Neuronal stem cell (in vitro differentiated cells): ENCODE data around the gene NPVF. TPM values are rescaled to one million over a fixed set of nuclear protein-coding genes. Genes with fewer than 3 reads are reported as not detected.
A peak's percentile ranks its signal among the peaks of the same experiment; 100 is the strongest.

Experiments
- DNase-seq: peaks from one replicate; pipeline ENCODE4 v3.0.0-alpha.2; 2013; ENCODE audit warnings: low spot score
- H2AFZ ChIP-seq: one replicate; pipeline ENCODE4 v1.6.1; 2013; ENCODE audit warnings: mild to moderate bottlenecking, low read length, inconsistent platforms
- H2AK5ac ChIP-seq: 2 replicates; pipeline ENCODE4 v1.6.1; 2013; ENCODE audit warnings: low read depth, mild to moderate bottlenecking, inconsistent platforms, low read length, moderate library complexity, mixed read lengths
- H2BK120ac ChIP-seq: 2 replicates; pipeline ENCODE4 v1.6.1; 2013; ENCODE audit warnings: low read depth, mild to moderate bottlenecking, inconsistent platforms, low read length, moderate library complexity, mixed read lengths
- H2BK12ac ChIP-seq: one replicate; pipeline ENCODE4 v1.6.1; 2013; ENCODE audit warnings: low read length, inconsistent platforms
- H2BK15ac ChIP-seq: 2 replicates; pipeline ENCODE4 v1.6.1; 2013; ENCODE audit warnings: mild to moderate bottlenecking, low read length, inconsistent platforms, mixed read lengths
- H2BK5ac ChIP-seq: one replicate; pipeline ENCODE4 v1.6.1; 2013; ENCODE audit warnings: inconsistent platforms, mild to moderate bottlenecking, low read length, moderate library complexity
- H3K14ac ChIP-seq: one replicate; pipeline ENCODE4 v1.6.1; 2013; ENCODE audit warnings: low read length, inconsistent platforms
- H3K18ac ChIP-seq: 2 replicates; pipeline ENCODE4 v1.6.1; 2013; ENCODE audit warnings: low read length, inconsistent platforms
- H3K23ac ChIP-seq: 2 replicates; pipeline ENCODE4 v1.6.1; 2013; ENCODE audit warnings: low read depth, mild to moderate bottlenecking, mixed read lengths, low read length, inconsistent platforms; ENCODE audit not compliant: poor library complexity
- H3K27ac ChIP-seq: replicated peaks from 3 replicates; pipeline ENCODE4 v1.5.1; 2013; ENCODE audit warnings: low read length, inconsistent platforms
- H3K27me3 ChIP-seq, 3 experiments: 2 replicates each; pipeline ENCODE4 v1.6.1; 2013; ENCODE audit warnings: low read length in 3 of 3, mild to moderate bottlenecking in 2 of 3, inconsistent platforms in 1 of 3, low read depth in 1 of 3, mixed read lengths in 1 of 3, moderate library complexity in 1 of 3; ENCODE audit not compliant: control insufficient read depth in 3 of 3, insufficient read depth in 3 of 3
- H3K36me3 ChIP-seq, 2 donors: replicated peaks in 1 of 2; 2 replicates each; pipeline ENCODE4 v1.6.1; 2013; ENCODE audit warnings: low read length in 2 of 2; ENCODE audit not compliant: control insufficient read depth in 2 of 2, insufficient read depth in 2 of 2
- H3K4ac ChIP-seq: 2 replicates; pipeline ENCODE4 v1.6.1; 2013; ENCODE audit warnings: inconsistent platforms, mild to moderate bottlenecking, low read length, moderate library complexity
- H3K4me1 ChIP-seq, 2 donors: 1 replicate in 1 of 2; 2 replicates in 1 of 2; pipeline ENCODE4 v1.6.1; 2013; ENCODE audit warnings: low read length in 2 of 2, low read depth in 1 of 2; ENCODE audit not compliant: control insufficient read depth in 2 of 2, insufficient read depth in 1 of 2
- H3K4me2 ChIP-seq: one replicate; pipeline ENCODE4 v1.6.1; 2013; ENCODE audit warnings: mild to moderate bottlenecking, low read length, inconsistent platforms; ENCODE audit not compliant: insufficient read depth, poor library complexity, severe bottlenecking
- H3K4me3 ChIP-seq, 2 donors: 2 replicates each; pipeline ENCODE4 v1.5.1; 2013; ENCODE audit warnings: low read length in 2 of 2, mild to moderate bottlenecking in 2 of 2, inconsistent platforms in 1 of 2, moderate library complexity in 1 of 2
- H3K79me1 ChIP-seq: one replicate; pipeline ENCODE4 v1.6.1; 2013; ENCODE audit warnings: low read depth, mild to moderate bottlenecking, inconsistent platforms, low read length, moderate library complexity
- H3K9ac ChIP-seq: one replicate; pipeline ENCODE4 v1.6.1; 2013; ENCODE audit warnings: mild to moderate bottlenecking, low read depth, low read length, inconsistent platforms; ENCODE audit not compliant: poor library complexity
- H3K9me3 ChIP-seq, 2 donors: replicated peaks in 1 of 2; 2 replicates each; pipeline versions ENCODE3 to v1.6.1; 2013; ENCODE audit warnings: low read length in 2 of 2, mild to moderate bottlenecking in 2 of 2, inconsistent platforms in 1 of 2, low read depth in 1 of 2, mixed read lengths in 1 of 2, moderate library complexity in 1 of 2; ENCODE audit not compliant: control insufficient read depth in 2 of 2, insufficient read depth in 1 of 2
- H4K8ac ChIP-seq: one replicate; pipeline ENCODE4 v1.6.1; 2013; ENCODE audit warnings: low read depth, mild to moderate bottlenecking, inconsistent platforms, low read length, moderate library complexity
- H4K91ac ChIP-seq: one replicate; pipeline ENCODE4 v1.6.1; 2013; ENCODE audit warnings: low read length, low read depth, mild to moderate bottlenecking, inconsistent platforms; ENCODE audit not compliant: poor library complexity
- whole genome bisulfite sequencing, 2 donors: extraction: QIAGEN DNeasy Blood & Tissue Kit; methylation state at CpG; one replicate each; pipeline ENCODE4 v1.1.7; 2013; ENCODE audit warnings: missing lambda C conversion rate in 2 of 2, mixed read lengths in 1 of 2; ENCODE audit not compliant: insufficient read length in 2 of 2, insufficient replicate concordance in 1 of 2; ENCODE audit errors: extremely low coverage in 2 of 2; 5-methylcytosine and 5-hydroxymethylcytosine counted together
- small RNA-seq: library from polyadenylated mRNA; stranded (forward); fragments of <200 nt; extraction: miRNeasy Mini kit (QIAGEN cat#:217004); gene quantifications from one replicate; pipeline ENCODE3, GENCODE V24; 2013; ENCODE audit not compliant: insufficient read depth

NPVF gene

GRCh38 chr7:25179771-25180591, 48.3 kb downstream of the NPVF start:
- Histone ChIP-seq H3K18ac (peak overlapping the region; percentile 97), H3K9me3 (no peaks in the 10 kb centered on the region), H2AFZ (peak overlapping the region; percentile 99), H2BK5ac (peak overlapping the region; percentile 68), H2BK12ac (no peak overlapping the region), H3K27ac (peak overlapping the region; percentile 77), H3K4me2 (peak overlapping the region; percentile 71), H3K27me3 (peaks cover 0 to 14% (median 3%) of the 10 kb centered on the region in 3 experiments), H3K4ac (no peak overlapping the region), H2BK120ac (no peak overlapping the region), H3K4me1 (peaks cover 2 to 3% of the 10 kb centered on the region in 2 donors), H3K4me3 (peak overlapping the region; percentile 57 to 85), H3K9ac (peak overlapping the region; percentile 80), H3K23ac (peak overlapping the region; percentile 25), H3K14ac (no peak overlapping the region), H2AK5ac (no peak overlapping the region), H3K79me1 (peaks cover 2% of the 10 kb centered on the region), H3K36me3 (no peaks in the 10 kb centered on the region), H2BK15ac (peak overlapping the region; percentile 83), H4K91ac (no peak overlapping the region), H4K8ac (no peak overlapping the region)
- WGBS, 2 donors = no CpG with 5 or more reads among the region's 74 CpGs
- DNase-seq = peak; percentile 85

GRCh38 chr7:25179325-25179724, 49.0 kb downstream of the NPVF start:
- H3K27ac ChIP-seq = no peak overlapping the region
- no peak overlapping the region for H2BK12ac ChIP-seq
- no CpG with 5 or more reads among the region's 9 CpGs for whole genome bisulfite sequencing, 2 donors
- no peak overlapping the region for H3K4ac ChIP-seq
- H3K4me2 ChIP-seq = peak overlapping the region; percentile 71
- H2BK5ac ChIP-seq = no peak overlapping the region
- H2AFZ ChIP-seq = peak overlapping the region; percentile 99
- H3K27me3 ChIP-seq = peaks cover 0 to 9% (median 3%) of the 10 kb centered on the region in 3 experiments
- no peak overlapping the region for H4K8ac ChIP-seq
- no peaks in the 10 kb centered on the region for H3K36me3 ChIP-seq
- no peak for DNase-seq
- peak overlapping the region; percentile 57 to 85 for H3K4me3 ChIP-seq
- no peak overlapping the region for H3K9ac ChIP-seq
- H2BK15ac ChIP-seq = no peak overlapping the region
- H3K18ac ChIP-seq = no peak overlapping the region
- no peak overlapping the region for H3K23ac ChIP-seq
- H3K79me1 ChIP-seq = peaks cover 2% of the 10 kb centered on the region
- no peak overlapping the region for H4K91ac ChIP-seq
- H2AK5ac ChIP-seq = no peak overlapping the region
- peaks cover 2 to 3% of the 10 kb centered on the region in 2 donors for H3K4me1 ChIP-seq
- no peak overlapping the region for H3K14ac ChIP-seq
- no peak overlapping the region for H2BK120ac ChIP-seq
- no peaks in the 10 kb centered on the region for H3K9me3 ChIP-seq

Small RNA genes within 50 kb of the gene (small RNA-seq; reads per million reads assigned to genes)
- gene RF00012 = not detected
